Endothelial cell of umbilical vein (primary cell): ENCODE data around the gene ZNF428.

ENCODE experiments used
- CTCF ChIP-seq, 2 donors: IDR thresholded peaks; 1 replicate in 1 of 2; 2 replicates in 1 of 2; pipeline ENCODE4 v1.5.1; 2011; ENCODE audit warnings: low read length in 2 of 2, mild to moderate bottlenecking in 2 of 2, moderate library complexity in 2 of 2, control low read depth in 1 of 2, inconsistent platforms in 1 of 2, low read depth in 1 of 2; ENCODE audit not compliant: insufficient read depth in 1 of 2; ENCODE audit errors: extremely low read depth in 1 of 2
- JUN ChIP-seq: IDR thresholded peaks from 2 replicates; pipeline ENCODE4 v1.6.1; 2011; ENCODE audit warnings: borderline replicate concordance, low read depth; ENCODE audit not compliant: insufficient read length, insufficient read depth
- MYC ChIP-seq: IDR thresholded peaks from one replicate; pipeline ENCODE4 v1.6.1; 2011; ENCODE audit warnings: mild to moderate bottlenecking, low read depth, low read length
- POLR2A ChIP-seq: IDR thresholded peaks from 2 replicates; pipeline ENCODE4 v1.6.1; 2012; ENCODE audit warnings: low read depth, mild to moderate bottlenecking, control low read depth, low read length
- POLR2AphosphoS5 ChIP-seq: IDR thresholded peaks from 2 replicates; pipeline ENCODE4 v1.6.1; 2012; ENCODE audit warnings: low read depth, mild to moderate bottlenecking, control low read depth, low read length, moderate library complexity; ENCODE audit not compliant: insufficient read depth

- TF ChIP-seq POLR2A (no peak), CTCF (IDR thresholded peaks at IDR 0.05; ENCODE audit: extremely low read depth in 1 of 2, insufficient read depth in 1 of 2, low read depth in 1 of 2, low read length in 2 of 2) (no peak), POLR2AphosphoS5 (no peak), JUN (no peak), MYC (no peak)
Observed at GRCh38 chr19:43636121-43636683, 16.8 kb upstream of the ZNF428 start.
